AG04449 (cell line): ENCODE data around the gene LRP1B.

Source experiments
- CTCF ChIA-PET: fragments of 350-600 bp; formaldehyde crosslinking; extraction: SDS; loops from one replicate; lab custom pipeline; 2021; ENCODE audit warnings: antibody characterized with exemption; lab: Yijun Ruan, JAX
- POLR2A ChIA-PET: fragments of 400-600, 350-600 bp; formaldehyde crosslinking; extraction: SDS; loops from one replicate; lab custom pipeline; 2020; ENCODE audit warnings: antibody characterized with exemption, inconsistent platforms; lab: Yijun Ruan, JAX
- DNase-seq: peaks from one replicate; pipeline ENCODE4 v3.0.0-alpha.2; 2010; ENCODE audit warnings: low read depth, low spot score
- H3K4me3 ChIP-seq: 2 replicates; pipeline ENCODE4 v1.5.1; 2011; ENCODE audit warnings: low read depth, mild to moderate bottlenecking, control low read depth, low read length
- CTCF ChIP-seq: IDR thresholded peaks from one replicate; pipeline ENCODE4 v1.5.1; 2011; ENCODE audit warnings: mild to moderate bottlenecking, moderate library complexity, low read length, control low read depth, inconsistent platforms; ENCODE audit not compliant: insufficient read depth; ENCODE audit errors: missing control alignments

The LRP1B gene

GRCh38 chr2:141704541-141704940, 426.3 kb downstream of the LRP1B start:
- ChIA-PET CTCF (no interaction called here), POLR2A (no interaction called here)
- H3K4me3 ChIP-seq = no peak overlapping the region
- TF ChIP-seq CTCF = no peak
- DNase-seq = no peak

GRCh38 chr2:141703501-141703900, 427.3 kb downstream of the LRP1B start:
- DNase-seq = no peak
- no peak overlapping the region for H3K4me3 ChIP-seq
- CTCF ChIA-PET = no interaction called here
- POLR2A ChIA-PET = no interaction called here
- TF ChIP-seq CTCF = no peak

GRCh38 chr2:141701618-141702017, 429.2 kb downstream of the LRP1B start:
- POLR2A ChIA-PET = no interaction called here

DNA sequence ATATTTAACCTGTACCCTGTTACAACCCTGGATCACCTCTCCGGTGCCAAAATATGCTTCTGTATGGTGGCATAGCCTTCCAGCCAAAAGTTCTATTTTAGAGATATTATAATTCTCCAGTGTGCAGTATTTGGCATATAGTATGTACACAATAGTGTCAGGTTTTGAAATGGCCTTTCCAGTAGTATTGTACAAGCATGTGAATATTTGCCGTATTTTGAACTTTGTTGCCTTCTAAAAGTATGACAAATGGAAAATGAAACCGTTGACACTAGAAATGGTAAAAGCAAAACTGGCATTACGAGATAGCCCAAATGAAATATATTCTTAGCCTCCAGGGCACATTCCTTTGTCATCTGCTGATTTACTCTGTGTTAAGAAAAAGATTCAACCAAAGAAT, 431.2 kb downstream of the LRP1B start:
- CTCF ChIA-PET = no interaction called here
- H3K4me3 ChIP-seq = no peak overlapping the region
- DNase-seq = no peak
- POLR2A ChIA-PET = no interaction called here
- no peak for TF ChIP-seq CTCF

More at GRCh38 chr2:141701618-141702017, 429.2 kb downstream of the LRP1B start:
- TF ChIP-seq CTCF = no peak
- CTCF ChIA-PET = no interaction called here
- no peak overlapping the region for H3K4me3 ChIP-seq
- no peak for DNase-seq

- no peak overlapping the region for H3K4me3 ChIP-seq
- TF ChIP-seq CTCF = no peak
- CTCF ChIA-PET = no interaction called here
- POLR2A ChIA-PET = no interaction called here
- DNase-seq = no peak
These were observed 432.3 kb downstream of the LRP1B start for GRCh38 chr2:141698500-141698899.

DNA sequence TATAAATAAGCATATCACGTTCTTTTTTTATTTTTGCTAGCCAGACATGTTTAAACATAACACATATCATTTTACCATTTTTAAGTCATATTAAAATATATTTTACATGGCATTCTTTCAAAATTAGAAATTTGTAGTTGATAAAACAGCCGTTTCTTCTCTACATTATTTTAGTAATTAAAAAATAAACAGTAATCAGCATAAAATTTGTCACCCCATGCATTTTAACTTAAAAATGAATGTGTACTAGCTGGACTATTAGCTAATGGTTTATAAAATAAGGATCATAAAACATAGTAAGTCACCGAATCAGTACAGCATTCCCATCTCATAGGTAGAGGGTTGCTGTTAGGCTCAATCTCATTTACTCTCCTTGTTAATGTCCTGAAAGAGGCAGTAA, 433.8 kb downstream of the LRP1B start:
- ChIA-PET CTCF (no interaction called here), POLR2A (no interaction called here)
- no peak overlapping the region for H3K4me3 ChIP-seq
- no peak for DNase-seq
- no peak for TF ChIP-seq CTCF
